HCT116 (cell line): ENCODE data around the gene FAM20B. TPM values are rescaled to one million over a fixed set of nuclear protein-coding genes. Genes with fewer than 3 reads are reported as not detected.

Experiments
- ATAC-seq: fragments of 200-7000 bp; cut with Tn5 transposase; 2 replicates; pipeline ENCODE4 v1.9.1; 2020; ENCODE audit warnings: mild to moderate bottlenecking, moderate library complexity
- BruUV-seq: library from RNA; stranded (reverse); fragments of 400-500 nt; replicated peaks from 2 replicates; lab custom pipeline; 2021; lab: Mats Ljungman, UMichigan
- CTCF ChIA-PET: fragments of 300-600 bp; sonication (Branson Sonifier 250); formaldehyde crosslinking; loops from one replicate; lab custom pipeline; 2021; ENCODE audit warnings: antibody characterized with exemption; lab: Charles Lee
- POLR2A ChIA-PET: fragments of 300-600, 350-600 bp; sonication (Branson Sonifier 250); formaldehyde crosslinking; loops from one replicate; lab custom pipeline; 2021; ENCODE audit warnings: antibody characterized with exemption; lab: Charles Lee
- RAD21 ChIA-PET, 2 experiments: fragments of 300-600 bp; sonication (Branson Sonifier 250); formaldehyde crosslinking; loops; one replicate each; lab custom pipeline; 2023; ENCODE audit warnings: low total read pairs in 2 of 2; ENCODE audit not compliant: uncharacterized antibody in 2 of 2, unreplicated experiment in 2 of 2, low non-redundant PET in 1 of 2; lab: Charles Lee
- DNase-seq: peaks from one replicate; pipeline ENCODE4 v3.0.0-alpha.2; 2010; ENCODE audit warnings: low read depth, low spot score
- H2AFZ ChIP-seq: fragments of 200-600 bp; shearing (Covaris generic), sonication (generic); 2 replicates; pipeline ENCODE4 v1.6.1; 2017; ENCODE audit warnings: low read depth, mixed run types, mixed read lengths, antibody characterized with exemption, low read length; ENCODE audit not compliant: poor library complexity, severe bottlenecking
- H3K27ac ChIP-seq: 2 replicates; pipeline ENCODE4 v1.5.1; 2012; ENCODE audit warnings: low read depth, low read length
- H3K27me3 ChIP-seq: fragments of 200-600 bp; sonication (generic); 2 replicates; pipeline ENCODE4 v1.6.1; 2016; ENCODE audit warnings: mixed run types, low read length, mixed read lengths; ENCODE audit not compliant: insufficient read depth
- H3K36me3 ChIP-seq, 2 experiments: fragments of 200-500 bp in 1 of 2; fragments of 200-600 bp in 1 of 2; sonication (Bioruptor generic) in 1 of 2; sonication (generic) in 1 of 2; 2 replicates each; pipeline versions ENCODE4 v1.5.1 to v1.6.1; 2014 to 2016; ENCODE audit warnings: low read length in 2 of 2, inconsistent platforms in 1 of 2, mixed read lengths in 1 of 2, mixed run types in 1 of 2; ENCODE audit not compliant: insufficient read depth in 2 of 2, control insufficient read depth in 1 of 2
- H3K4me1 ChIP-seq, 2 experiments: fragments of 200-600 bp in 1 of 2; sonication (generic) in 1 of 2; 2 replicates each; pipeline versions ENCODE4 v1.5.1 to v1.6.1; 2012 to 2017; ENCODE audit warnings: low read length in 2 of 2, inconsistent platforms in 1 of 2, mild to moderate bottlenecking in 1 of 2, mixed read lengths in 1 of 2, mixed run types in 1 of 2, moderate library complexity in 1 of 2; ENCODE audit not compliant: insufficient read depth in 2 of 2, control insufficient read depth in 1 of 2
- H3K4me2 ChIP-seq: fragments of 200-600 bp; sonication (generic); 2 replicates; pipeline ENCODE4 v1.6.1; 2017; ENCODE audit warnings: mixed run types, low read length, mixed read lengths
- H3K4me3 ChIP-seq, 2 experiments: fragments of 200-600 bp in 1 of 2; sonication (generic) in 1 of 2; replicated peaks in 1 of 2; 2 replicates each; pipeline ENCODE4 v1.5.1; 2011 to 2016; ENCODE audit warnings: low read length in 2 of 2, control low read depth in 1 of 2, low read depth in 1 of 2, mild to moderate bottlenecking in 1 of 2, mixed read lengths in 1 of 2, mixed run types in 1 of 2
- H3K79me2 ChIP-seq: fragments of 200-600 bp; sonication (generic); 2 replicates; pipeline ENCODE4 v1.6.1; 2017; ENCODE audit warnings: mild to moderate bottlenecking, mixed run types, low read length, moderate library complexity, mixed read lengths; ENCODE audit not compliant: insufficient read depth
- H3K9ac ChIP-seq: fragments of 200-600 bp; sonication (generic); 2 replicates; pipeline ENCODE4 v1.6.1; 2016; ENCODE audit warnings: low read length, mixed read lengths
- H3K9me2 ChIP-seq: fragments of 200-600 bp; sonication (generic), shearing (Covaris generic); 2 replicates; pipeline ENCODE4 v1.6.1; 2017; ENCODE audit warnings: mixed run types, mild to moderate bottlenecking, moderate library complexity; ENCODE audit not compliant: insufficient read depth
- H3K9me3 ChIP-seq, 2 experiments: fragments of 200-500 bp in 1 of 2; fragments of 200-600 bp in 1 of 2; sonication (Bioruptor generic) in 1 of 2; sonication (generic) in 1 of 2; 2 replicates each; pipeline ENCODE4 v1.6.1; 2014 to 2017; ENCODE audit warnings: low read length in 2 of 2, mixed read lengths in 2 of 2, inconsistent platforms in 1 of 2, low read depth in 1 of 2, mild to moderate bottlenecking in 1 of 2, mixed run types in 1 of 2, moderate library complexity in 1 of 2; ENCODE audit not compliant: control insufficient read depth in 1 of 2, insufficient read depth in 1 of 2
- H4K20me1 ChIP-seq: fragments of 200-600 bp; sonication (generic), shearing (Covaris generic); 2 replicates; pipeline ENCODE4 v1.6.1; 2017; ENCODE audit warnings: mixed run types, mild to moderate bottlenecking, moderate library complexity; ENCODE audit not compliant: insufficient read depth
- ATF3 ChIP-seq: IDR thresholded peaks from 2 replicates; pipeline ENCODE4 v1.6.1; 2012
- CBX3 ChIP-seq: IDR thresholded peaks from 2 replicates; pipeline ENCODE4 v1.6.1; 2012; ENCODE audit warnings: low read depth
- CEBPB ChIP-seq: IDR thresholded peaks from 2 replicates; pipeline ENCODE4 v1.6.1; 2012; ENCODE audit warnings: low read depth
- EGR1 ChIP-seq: IDR thresholded peaks from 2 replicates; pipeline ENCODE4 v1.6.1; 2012; ENCODE audit warnings: low read depth
- ELF1 ChIP-seq: IDR thresholded peaks from 2 replicates; pipeline ENCODE4 v1.6.1; 2012; ENCODE audit warnings: low read depth, borderline replicate concordance
- FOSL1 ChIP-seq: IDR thresholded peaks from 2 replicates; pipeline ENCODE4 v1.6.1; 2012; ENCODE audit warnings: low read depth
- POLR2AphosphoS5 ChIP-seq: IDR thresholded peaks from 2 replicates; pipeline ENCODE4 v1.6.1; 2011; ENCODE audit warnings: mild to moderate bottlenecking, low read depth, low read length, moderate library complexity
- RAD21 ChIP-seq: IDR thresholded peaks from 2 replicates; pipeline ENCODE4 v1.6.1; 2012; ENCODE audit warnings: low read depth, mild to moderate bottlenecking
- REST ChIP-seq: IDR thresholded peaks from 2 replicates; pipeline ENCODE4 v1.6.1; 2012; ENCODE audit warnings: low read depth
- SRF ChIP-seq: IDR thresholded peaks from 2 replicates; pipeline ENCODE4 v1.6.1; 2012; ENCODE audit warnings: low read depth
- TCF7L2 ChIP-seq: IDR thresholded peaks from 2 replicates; pipeline ENCODE4 v1.7.0; 2011; ENCODE audit warnings: borderline replicate concordance, inconsistent platforms; ENCODE audit not compliant: insufficient read depth, insufficient read length; ENCODE audit errors: extremely low read depth
- YY1 ChIP-seq: IDR thresholded peaks from 2 replicates; pipeline ENCODE4 v1.6.1; 2011; ENCODE audit warnings: low read length, low read depth, moderate library complexity, mild to moderate bottlenecking; ENCODE audit not compliant: insufficient replicate concordance; ENCODE audit errors: extremely low read depth
- ZBTB33 ChIP-seq: IDR thresholded peaks from 2 replicates; pipeline ENCODE4 v1.6.1; 2011; ENCODE audit warnings: mild to moderate bottlenecking, low read length, moderate library complexity; ENCODE audit not compliant: insufficient replicate concordance; ENCODE audit errors: extremely low read depth
- ZFX ChIP-seq: fragments of 450-650 bp; IDR thresholded peaks from 2 replicates; pipeline ENCODE4 v1.6.1; 2017
- intact Hi-C: fragments of 100-400 bp; cut with micrococcal nuclease; formaldehyde crosslinking; loops from 2 replicates; pipeline ENCODE4 v1.10.0; 2022
- total RNA-seq: library from RNA; stranded (reverse); gene quantifications from one replicate; pipeline ENCODE4 v1.2.1, GENCODE V29; 2021; ENCODE audit not compliant: unreplicated experiment

FAM20B gene
- total RNA-seq, 1 experiment from 2014 or later: 36.7 TPM

GRCh38 chr1:179104611-179105250 lies 79.0 kb downstream of the FAM20B start:
- Histone ChIP-seq H3K36me3 (peaks cover 0 to 9% of the 10 kb centered on the region in 2 experiments; a peak in 1 of 4 replicates), H3K4me1 (no peaks in the 10 kb centered on the region), H3K4me2 (no peak overlapping the region), H3K9ac (no peak overlapping the region), H3K9me3 (no peaks in the 10 kb centered on the region), H3K4me3 (no peak overlapping the region), H3K27ac (no peak overlapping the region), H4K20me1 (no peaks in the 10 kb centered on the region), H2AFZ (no peak overlapping the region), H3K27me3 (no peaks in the 10 kb centered on the region), H3K9me2 (no peaks in the 10 kb centered on the region)
- BruUV-seq: no TSS peak
- ChIA-PET CTCF (interaction anchor here (2.2 kb wide), 1 partner anchor 16 kb away, joined by 13 read pairs; no protein-coding TSS in a partner anchor), RAD21 (no interaction called here)
- intact Hi-C loops: loop anchor here (5.0 kb wide), 2 partner anchors 88 to 188 kb away; partner anchors contain the start of gene SOAT1
- ATAC-seq: no peak
- TF ChIP-seq YY1 (no peak), REST (no peak), CEBPB (no peak), ZFX (no peak), SRF (no peak), ZBTB33 (no peak), FOSL1 (no peak), TCF7L2 (no peak), POLR2AphosphoS5 (no peak), ELF1 (no peak), RAD21 (no peak), ATF3 (no peak), EGR1 (no peak), CBX3 (no peak)
- TF ChIP-seq, all 23 proteins: peak for 0
- H3K79me2 ChIP-seq: peaks cover 5% of the 10 kb centered on the region; the same call in 1 of the 2 replicates
- POLR2A ChIA-PET: no interaction called here
- DNase-seq: no peak
